Caki2 (cell line): Measurements from ENCODE around the gene REP15. TPM values are rescaled to one million over a fixed set of nuclear protein-coding genes. Genes with fewer than 3 reads are reported as not detected.
"Not testable (repeated sequence)": the region's sequence is repeated elsewhere in the genome, so short reads cannot be mapped to it uniquely, and the experiment has no call there.

Experiments
- DNase-seq: peaks from one replicate; pipeline ENCODE4 v3.0.0-alpha.2; 2015; ENCODE audit warnings: low read depth
- in situ Hi-C: cut with HindIII; loops from 2 replicates; pipeline ENCODE4 v1.10.0; 2016; ENCODE audit warnings: low sequenced_read_pairs, low pct_unique_long_range_greater_than_20kb, mixed read lengths
- total RNA-seq: library from RNA; depleted of rRNA; stranded (reverse); fragments of >200 nt; shearing (Covaris generic); gene quantifications from 2 replicates; pipeline ENCODE4 v1.2.3, GENCODE V29; 2014; ENCODE audit warnings: low replicate concordance; rRNA removed

Gene REP15
- not detected in 2 replicates for total RNA-seq

GRCh38 chr12:27696293-27696652, at the start of gene REP15:
Gene REP15 (plus strand): TSS chr12:27696447. CDS start chr12:27696563, 116 bp downstream.
- in situ Hi-C loops, result no loop called here
- no peak for DNase-seq

DNA sequence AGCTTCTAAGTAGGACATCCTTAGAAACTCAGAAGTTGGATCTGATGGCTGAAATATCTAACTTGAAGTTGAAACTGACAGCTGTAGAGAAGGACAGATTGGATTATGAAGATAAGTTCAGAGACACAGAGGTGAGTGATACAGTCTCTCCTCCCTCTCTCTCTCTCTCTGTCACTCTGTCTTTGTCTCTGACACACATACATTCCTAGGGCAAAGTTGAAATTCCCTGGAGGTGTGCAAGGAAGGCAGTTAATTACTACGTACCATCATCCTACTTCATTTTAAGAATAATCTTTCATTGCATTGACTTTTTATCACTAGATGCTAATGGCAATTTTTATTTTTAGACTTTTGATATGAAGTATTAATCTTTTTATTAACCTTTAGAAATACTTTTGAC, 46.2 kb upstream of the REP15 start:
- DNase-seq, result no peak
- in situ Hi-C loops, result no loop called here

GRCh38 chr12:27651201-27651600, 45.0 kb upstream of the REP15 start:
- in situ Hi-C loops, result no loop called here
- DNase-seq, result no peak

DNA sequence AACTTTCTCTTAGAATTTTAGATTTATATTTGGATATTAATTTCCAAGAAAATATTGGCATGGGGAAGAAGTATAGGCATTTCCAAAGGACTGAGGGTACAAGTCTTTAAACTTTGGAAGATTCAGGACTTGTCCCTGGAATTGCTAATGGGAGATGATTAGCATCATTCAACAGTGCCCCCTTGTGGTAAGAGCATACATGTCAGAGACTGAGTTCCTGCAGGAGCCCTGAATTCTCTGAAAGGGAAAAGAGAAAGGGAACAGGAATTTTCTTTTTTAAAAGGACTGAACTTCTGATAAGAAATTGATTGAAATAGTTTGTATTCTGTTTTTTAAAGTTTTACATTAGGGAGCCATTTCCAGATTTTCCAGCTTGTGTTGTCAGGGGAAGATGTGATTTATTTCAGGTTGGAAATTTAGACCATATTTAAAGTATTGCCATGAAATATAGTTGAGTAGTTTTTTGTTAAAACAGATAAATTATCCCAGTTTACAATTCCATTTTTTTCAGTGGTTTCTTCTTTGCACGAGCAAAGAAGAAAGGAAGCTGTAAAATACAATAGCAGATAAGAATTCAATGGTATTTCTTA, 44.0 kb upstream of the REP15 start:
- in situ Hi-C loops, result no loop called here
- peak; percentile 51 for DNase-seq

- in situ Hi-C loops, result no loop called here
- DNase-seq, result no peak
Measured at GRCh38 chr12:27653661-27654060, 42.6 kb upstream of the REP15 start.

GRCh38 chr12:27655476-27655875, 40.8 kb upstream of the REP15 start:
- in situ Hi-C loops, DNase-seq: not testable (repeated sequence)

DNA sequence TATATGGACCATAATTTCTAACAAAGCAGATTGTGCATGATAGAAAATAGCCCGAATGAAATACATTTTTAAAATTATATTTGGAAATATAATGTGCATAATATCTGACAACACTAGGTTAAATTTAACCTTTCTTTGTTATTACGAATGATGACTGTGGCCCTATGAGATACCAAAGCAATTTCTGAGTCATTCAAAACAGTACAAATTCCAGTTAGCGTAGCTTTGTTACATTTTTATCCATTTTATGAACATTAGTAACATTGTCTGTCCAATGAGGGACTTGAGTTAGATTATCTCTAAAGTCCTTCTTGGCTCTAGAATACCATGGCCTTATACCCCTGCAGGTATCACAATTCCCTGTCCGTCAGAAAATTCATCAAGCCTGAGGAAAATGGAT, 39.0 kb upstream of the REP15 start:
- in situ Hi-C loops, result no loop called here
- no peak for DNase-seq

GRCh38 chr12:27665704-27666103, 30.5 kb upstream of the REP15 start:
- DNase-seq, result no peak
- in situ Hi-C loops, result no loop called here

- no peak for DNase-seq
- in situ Hi-C loops, result no loop called here
Measured at GRCh38 chr12:27666510-27666909, 29.7 kb upstream of the REP15 start.

DNA sequence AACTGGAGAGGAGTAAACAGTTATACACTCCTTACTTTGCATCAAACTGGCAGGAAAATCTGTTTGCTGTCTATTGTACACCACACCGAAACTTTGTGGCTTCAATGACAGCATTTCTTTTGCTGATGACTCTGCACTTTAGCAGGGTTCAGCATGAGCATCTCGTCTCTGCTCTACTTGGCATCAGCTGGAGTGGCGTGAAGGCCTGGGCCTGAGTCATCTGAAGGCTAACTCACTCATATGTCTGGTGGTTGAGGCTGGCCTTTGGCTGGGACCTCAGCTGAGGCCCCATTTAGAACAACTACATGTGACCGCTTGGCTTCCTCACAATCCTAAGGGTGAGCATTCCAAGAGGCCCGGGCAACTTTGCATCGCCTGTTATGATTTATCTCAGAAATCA, 28.7 kb upstream of the REP15 start:
- DNase-seq, result peak; percentile 19
- in situ Hi-C loops, result no loop called here

GRCh38 chr12:27672051-27672450, 24.2 kb upstream of the REP15 start:
- DNase-seq, result no peak
- in situ Hi-C loops, result no loop called here

DNA sequence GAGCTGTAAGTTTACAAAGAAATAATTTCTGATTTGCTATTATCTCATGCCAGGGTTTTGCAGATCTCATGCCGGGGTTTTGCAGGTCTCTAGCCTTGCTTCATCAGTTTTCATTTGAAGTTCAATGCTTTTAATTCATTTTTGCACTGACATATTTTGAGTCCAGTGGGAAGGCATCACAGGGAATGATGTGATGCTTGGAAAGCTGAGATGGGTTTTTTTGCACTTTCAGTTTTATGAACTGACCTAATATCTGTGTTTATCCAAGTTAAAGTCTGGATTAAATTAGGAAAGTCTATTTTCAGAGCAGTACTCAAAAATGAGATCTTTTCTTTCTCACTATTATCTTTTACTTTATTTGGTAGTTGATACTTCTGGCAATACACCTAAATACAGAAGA, 23.6 kb upstream of the REP15 start:
- DNase-seq, result no peak
- in situ Hi-C loops, result no loop called here

- in situ Hi-C loops, result no loop called here
- DNase-seq, result no peak
Measured at GRCh38 chr12:27673101-27673718, 23.0 kb upstream of the REP15 start.

DNA sequence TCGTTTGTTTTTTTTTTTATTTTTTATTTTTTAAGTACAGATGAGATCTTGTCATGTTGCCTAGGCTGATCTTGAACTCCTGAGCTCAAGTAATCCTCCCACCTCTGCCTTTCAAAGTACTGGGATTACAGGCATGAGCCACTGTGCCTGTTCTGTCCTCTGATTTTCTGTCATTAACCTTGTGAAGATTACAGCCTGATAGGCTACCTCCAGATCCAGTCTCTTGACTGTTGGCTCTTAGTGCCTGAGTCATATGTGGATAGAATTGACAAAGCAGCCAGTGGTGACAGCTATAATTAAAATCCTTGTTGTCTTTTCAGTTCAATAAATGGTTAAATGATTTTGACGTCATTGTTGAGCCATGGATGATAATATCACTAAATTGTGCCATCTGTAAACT, 21.3 kb upstream of the REP15 start:
- in situ Hi-C loops, result no loop called here
- no peak for DNase-seq

GRCh38 chr12:27680619-27681018, 15.6 kb upstream of the REP15 start:
- in situ Hi-C loops, result no loop called here
- no peak for DNase-seq

GRCh38 chr12:27682534-27682933, 13.7 kb upstream of the REP15 start:
- in situ Hi-C loops, result no loop called here
- DNase-seq, result no peak

DNA sequence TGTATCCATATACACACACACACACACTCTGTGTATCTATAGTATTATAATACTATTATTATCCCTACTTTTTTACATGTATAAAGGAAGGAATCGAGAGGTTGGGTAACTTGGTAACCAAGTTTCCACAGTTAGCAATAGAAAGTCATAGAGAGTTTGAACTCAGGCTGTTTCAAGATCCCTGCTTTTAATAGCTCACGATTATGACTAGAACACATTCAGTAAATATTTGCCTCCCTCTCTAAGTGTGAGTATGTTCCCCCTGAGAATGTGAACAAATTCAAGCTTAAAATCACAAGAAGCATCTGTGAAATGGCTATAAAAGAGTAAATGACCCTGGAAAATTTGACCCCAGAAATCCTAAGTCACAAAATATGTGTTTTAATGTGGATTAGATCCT, 11.0 kb upstream of the REP15 start:
- no peak for DNase-seq
- in situ Hi-C loops, result no loop called here

DNA sequence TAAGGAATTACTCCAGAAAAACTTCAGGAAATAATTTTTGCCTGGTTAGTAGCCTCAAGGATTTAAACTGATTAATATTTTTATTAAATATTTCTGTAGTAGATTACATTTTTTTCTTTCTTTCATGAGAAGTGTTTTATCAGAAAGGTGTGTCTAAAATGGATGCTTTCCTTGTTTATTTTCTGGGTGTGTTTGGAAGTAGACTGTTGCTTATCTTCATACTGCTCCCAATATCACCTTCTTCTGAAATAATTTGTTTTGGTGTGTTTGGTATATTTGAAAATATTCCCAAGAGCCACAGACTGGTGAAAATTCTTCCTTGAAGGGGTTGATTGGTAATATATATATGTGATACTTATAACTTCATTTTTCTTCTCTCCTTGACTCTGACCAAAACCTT, 10.1 kb upstream of the REP15 start:
- no peak for DNase-seq
- in situ Hi-C loops, result no loop called here

DNA sequence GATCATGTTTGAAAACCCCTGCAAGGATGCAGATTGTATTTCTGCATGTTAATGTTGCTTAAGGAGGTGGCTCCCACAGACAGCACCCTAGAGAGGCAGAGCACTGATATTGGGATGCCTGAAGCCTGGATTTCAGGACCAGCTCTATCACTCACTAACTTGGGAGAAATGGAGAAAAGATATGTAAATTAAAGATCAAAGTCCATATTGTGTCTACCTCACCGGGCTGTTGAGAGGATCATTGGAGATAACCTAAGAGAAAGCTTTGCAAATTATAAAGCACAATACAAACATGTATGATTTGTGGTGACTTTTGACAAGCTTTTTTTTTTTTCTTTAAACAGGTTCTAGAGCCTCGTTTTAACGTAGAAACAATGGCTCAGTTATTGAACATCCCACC, 7.6 kb upstream of the REP15 start:
- no peak for DNase-seq
- in situ Hi-C loops, result no loop called here

GRCh38 chr12:27689558-27690180, 6.6 kb upstream of the REP15 start:
- no peak for DNase-seq
- in situ Hi-C loops, result no loop called here
